ENCODE data around the gene DPYD.

GRCh38 chr1:97577613-97578012, 343.2 kb downstream of the DPYD start:
- TF ChIP-seq NR2C2 (CRISPR knock-in tag; IDR thresholded peaks at IDR 0.05): no peak
- no peak for TF ChIP-seq NR2C2 (tag; IDR thresholded peaks at IDR 0.05)
- TF ChIP-seq SP2 (IDR thresholded peaks at IDR 0.05; ENCODE audit: extremely low read depth, low read depth, low read length, poor library complexity, severe bottlenecking): no peak
- no peak for TF ChIP-seq BDP1 (IDR thresholded peaks at IDR 0.05; ENCODE audit: insufficient read depth, insufficient read length)
- no peak for TF ChIP-seq ZBTB11 (CRISPR knock-in tag; IDR thresholded peaks at IDR 0.05)
- TF ChIP-seq GABPB2 (CRISPR knock-in tag; conservative IDR thresholded peaks at IDR 0.05): no peak
- TF ChIP-seq ID3 (CRISPR knock-in tag; IDR thresholded peaks at IDR 0.05): no peak
- TF ChIP-seq ID3 (tag; IDR thresholded peaks at IDR 0.05): no peak
- TF ChIP-seq USF1 (CRISPR knock-in tag; IDR thresholded peaks at IDR 0.05): no peak
- TF ChIP-seq MBD1 (CRISPR knock-in tag; IDR thresholded peaks at IDR 0.05): no peak
- no peak for TF ChIP-seq HDAC6 (IDR thresholded peaks at IDR 0.05; ENCODE audit: low read depth, low read length)
